Astrocyte (in vitro differentiated cells and primary cell): ENCODE results near the gene C19orf44. TPM values are rescaled to one million over a fixed set of nuclear protein-coding genes. Genes with fewer than 3 reads are reported as not detected.
A peak's percentile ranks its signal among the peaks of the same experiment; 100 is the strongest.
"Not testable (repeated sequence)": the region's sequence is repeated elsewhere in the genome, so short reads cannot be mapped to it uniquely, and the experiment has no call there.

Experiments used
- DNase-seq: peaks from one replicate; pipeline ENCODE4 v3.0.0-alpha.2; 2010; ENCODE audit warnings: low read depth
- FAIRE-seq: peaks from 2 replicates; lab custom pipeline; 2011; peaks lifted over from hg19 to GRCh38; lab: Jason Lieb, UNC
- H2AFZ ChIP-seq: 2 replicates; pipeline ENCODE4 v1.6.0; 2012; ENCODE audit warnings: low read depth, low read length, inconsistent platforms
- H3K27ac ChIP-seq: 2 replicates; pipeline ENCODE4 v1.5.1; 2011; ENCODE audit warnings: low read depth, low read length, inconsistent platforms
- H3K27me3 ChIP-seq: 2 replicates; pipeline ENCODE4 v1.6.0; 2011; ENCODE audit warnings: low read length, inconsistent platforms; ENCODE audit not compliant: insufficient read depth
- H3K36me3 ChIP-seq: 2 replicates; pipeline ENCODE4 v1.5.1; 2011; ENCODE audit warnings: low read length, inconsistent platforms; ENCODE audit not compliant: insufficient read depth
- H3K4me1 ChIP-seq: 2 replicates; pipeline ENCODE4 v1.5.1; 2011; ENCODE audit warnings: low read length, inconsistent platforms; ENCODE audit not compliant: insufficient read depth
- H3K4me2 ChIP-seq: 2 replicates; pipeline ENCODE4 v1.6.0; 2012; ENCODE audit warnings: low read length, inconsistent platforms
- H3K4me3 ChIP-seq: 2 replicates; pipeline ENCODE4 v1.5.1; 2011; ENCODE audit warnings: low read depth, mild to moderate bottlenecking, low read length, inconsistent platforms; ENCODE audit not compliant: insufficient read depth
- H3K79me2 ChIP-seq: 2 replicates; pipeline ENCODE4 v1.6.0; 2012; ENCODE audit warnings: mild to moderate bottlenecking, low read length, inconsistent platforms; ENCODE audit not compliant: insufficient read depth
- H3K9ac ChIP-seq: 2 replicates; pipeline ENCODE4 v1.6.0; 2012; ENCODE audit warnings: mild to moderate bottlenecking, low read length, inconsistent platforms
- H3K9me3 ChIP-seq: 2 replicates; pipeline ENCODE4 v1.5.1; 2012; ENCODE audit warnings: low read depth, mild to moderate bottlenecking, low read length, inconsistent platforms; ENCODE audit not compliant: insufficient read depth
- H4K20me1 ChIP-seq: 2 replicates; pipeline ENCODE4 v1.6.0; 2012; ENCODE audit warnings: low read length, inconsistent platforms; ENCODE audit not compliant: insufficient read depth
- H3K27ac Mint-ChIP-seq: one replicate; pipeline ENCODE4 v1.8.0; 2021; ENCODE audit warnings: mild to moderate bottlenecking, mixed read lengths; ENCODE audit not compliant: unreplicated experiment
- H3K27me3 Mint-ChIP-seq: one replicate; pipeline ENCODE4 v1.8.0; 2021; ENCODE audit warnings: low read depth, mixed read lengths; ENCODE audit not compliant: unreplicated experiment
- H3K36me3 Mint-ChIP-seq: one replicate; pipeline ENCODE4 v1.8.0; 2021; ENCODE audit warnings: low read depth, mixed read lengths; ENCODE audit not compliant: unreplicated experiment
- H3K4me1 Mint-ChIP-seq: one replicate; pipeline ENCODE4 v1.8.0; 2021; ENCODE audit warnings: low read depth, mixed read lengths; ENCODE audit not compliant: unreplicated experiment
- H3K4me3 Mint-ChIP-seq: one replicate; pipeline ENCODE4 v1.8.0; 2021; ENCODE audit warnings: mild to moderate bottlenecking, moderate library complexity, mixed read lengths; ENCODE audit not compliant: unreplicated experiment
- H3K9me3 Mint-ChIP-seq: one replicate; pipeline ENCODE4 v1.8.0; 2021; ENCODE audit warnings: mild to moderate bottlenecking, mixed read lengths; ENCODE audit not compliant: unreplicated experiment
- EZH2 ChIP-seq: IDR thresholded peaks from 2 replicates; pipeline ENCODE4 v1.6.1; 2012; ENCODE audit warnings: mild to moderate bottlenecking, low read length, inconsistent platforms; ENCODE audit not compliant: insufficient read depth
- total RNA-seq: library from RNA; stranded (reverse); gene quantifications from 2 replicates; pipeline ENCODE4 v1.2.1, GENCODE V29; 2021
- TF ChIP-seq, protein P1 (sequence below): IDR thresholded peaks from 2 replicates; pipeline ENCODE4 v1.5.1; 2011; ENCODE audit warnings: low read depth, mild to moderate bottlenecking, inconsistent platforms, low read length, moderate library complexity; ENCODE audit not compliant: insufficient read depth

Gene C19orf44
- total RNA-seq, 1 donor from 2014 or later: 5.0 TPM

DNA sequence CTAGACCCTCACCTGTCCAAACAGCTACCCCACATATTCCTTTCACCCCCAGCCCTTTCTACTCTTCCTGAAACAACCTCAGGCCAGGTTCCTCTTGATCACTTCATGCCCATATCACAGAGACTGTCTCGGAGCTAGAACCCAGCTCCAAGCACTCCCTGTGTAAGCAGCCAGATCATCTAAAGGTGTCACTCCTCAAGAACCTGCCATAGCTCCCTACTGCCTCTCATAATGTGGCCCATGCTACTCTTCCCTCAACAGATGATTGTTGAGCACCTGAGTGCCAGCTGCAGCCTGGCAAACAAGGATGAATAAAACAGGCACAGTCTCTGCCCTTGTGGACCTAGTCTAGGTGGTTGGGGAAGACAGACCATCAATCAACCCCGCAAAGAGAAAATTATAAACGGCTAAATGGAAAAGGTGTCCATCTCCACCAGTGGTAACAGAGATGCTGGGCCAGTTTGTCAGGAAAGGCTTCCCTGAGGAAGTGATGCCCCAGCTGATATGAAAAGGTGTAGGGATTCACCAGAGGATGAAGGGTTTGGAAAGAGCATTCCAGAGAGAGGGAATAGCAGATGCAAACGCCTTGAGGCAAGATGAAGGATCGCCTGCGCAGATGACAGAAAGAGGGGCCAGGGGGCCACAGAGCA lies 32.7 kb upstream of the C19orf44 start:
- Histone ChIP-seq H3K4me3 (no peak overlapping the region), H3K9me3 (no peaks in the 10 kb centered on the region), H3K4me1 (peaks cover 15% of the 10 kb centered on the region), H3K27ac (no peak overlapping the region), H3K36me3 (no peaks in the 10 kb centered on the region), H2AFZ (no peak overlapping the region), H3K79me2 (peaks cover 96% of the 10 kb centered on the region), H4K20me1 (peaks cover 96% of the 10 kb centered on the region), H3K27me3 (no peaks in the 10 kb centered on the region), H3K4me2 (peak overlapping the region; percentile 1), H3K9ac (peak overlapping the region; percentile 14)
- TF ChIP-seq EZH2: no peak
- peak overlapping the region; percentile 84 for H3K27ac Mint-ChIP-seq
- H3K4me3 Mint-ChIP-seq: peak overlapping the region; percentile 6
- FAIRE-seq (no peak), DNase-seq (no peak)
- peaks cover 22% of the 10 kb centered on the region for H3K4me1 Mint-ChIP-seq
- H3K27me3 Mint-ChIP-seq: no peaks in the 10 kb centered on the region
- peaks cover 6% of the 10 kb centered on the region for H3K36me3 Mint-ChIP-seq
- H3K9me3 Mint-ChIP-seq: no peaks in the 10 kb centered on the region

GRCh38 chr19:16463991-16464575 lies 32.1 kb upstream of the C19orf44 start:
- H3K4me3 Mint-ChIP-seq: peak overlapping the region; percentile 6
- Histone ChIP-seq H3K36me3 (no peaks in the 10 kb centered on the region), H3K4me3 (no peak overlapping the region), H4K20me1 (peaks cover 96% of the 10 kb centered on the region), H3K79me2 (peaks cover 96% of the 10 kb centered on the region), H3K9me3 (no peaks in the 10 kb centered on the region), H2AFZ (no peak overlapping the region), H3K27ac (no peak overlapping the region), H3K4me1 (peaks cover 12% of the 10 kb centered on the region), H3K4me2 (peak overlapping the region; percentile 1), H3K27me3 (no peaks in the 10 kb centered on the region), H3K9ac (no peak overlapping the region)
- FAIRE-seq (no peak), DNase-seq (peak; percentile 56)
- H3K36me3 Mint-ChIP-seq: peaks cover 9% of the 10 kb centered on the region
- H3K27ac Mint-ChIP-seq: peak overlapping the region; percentile 84
- no peaks in the 10 kb centered on the region for H3K9me3 Mint-ChIP-seq
- peaks cover 20% of the 10 kb centered on the region for H3K4me1 Mint-ChIP-seq
- no peak for TF ChIP-seq EZH2
- TF ChIP-seq, protein P1, sequence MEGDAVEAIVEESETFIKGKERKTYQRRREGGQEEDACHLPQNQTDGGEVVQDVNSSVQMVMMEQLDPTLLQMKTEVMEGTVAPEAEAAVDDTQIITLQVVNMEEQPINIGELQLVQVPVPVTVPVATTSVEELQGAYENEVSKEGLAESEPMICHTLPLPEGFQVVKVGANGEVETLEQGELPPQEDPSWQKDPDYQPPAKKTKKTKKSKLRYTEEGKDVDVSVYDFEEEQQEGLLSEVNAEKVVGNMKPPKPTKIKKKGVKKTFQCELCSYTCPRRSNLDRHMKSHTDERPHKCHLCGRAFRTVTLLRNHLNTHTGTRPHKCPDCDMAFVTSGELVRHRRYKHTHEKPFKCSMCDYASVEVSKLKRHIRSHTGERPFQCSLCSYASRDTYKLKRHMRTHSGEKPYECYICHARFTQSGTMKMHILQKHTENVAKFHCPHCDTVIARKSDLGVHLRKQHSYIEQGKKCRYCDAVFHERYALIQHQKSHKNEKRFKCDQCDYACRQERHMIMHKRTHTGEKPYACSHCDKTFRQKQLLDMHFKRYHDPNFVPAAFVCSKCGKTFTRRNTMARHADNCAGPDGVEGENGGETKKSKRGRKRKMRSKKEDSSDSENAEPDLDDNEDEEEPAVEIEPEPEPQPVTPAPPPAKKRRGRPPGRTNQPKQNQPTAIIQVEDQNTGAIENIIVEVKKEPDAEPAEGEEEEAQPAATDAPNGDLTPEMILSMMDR: no peak
- no peaks in the 10 kb centered on the region for H3K27me3 Mint-ChIP-seq

- H3K9me3 Mint-ChIP-seq: no peaks in the 10 kb centered on the region
- H3K36me3 ChIP-seq: no peaks in the 10 kb centered on the region
- H4K20me1 ChIP-seq: peaks cover 96% of the 10 kb centered on the region
- peaks cover 96% of the 10 kb centered on the region for H3K79me2 ChIP-seq
- H3K36me3 Mint-ChIP-seq: peaks cover 10% of the 10 kb centered on the region
- H3K27ac Mint-ChIP-seq: no peak overlapping the region
- FAIRE-seq (no peak), DNase-seq (no peak)
- no peak overlapping the region for H3K4me3 ChIP-seq
- no peak overlapping the region for H3K4me2 ChIP-seq
- H3K27me3 Mint-ChIP-seq: no peaks in the 10 kb centered on the region
- H3K9me3 ChIP-seq: no peaks in the 10 kb centered on the region
- no peak overlapping the region for H3K4me3 Mint-ChIP-seq
- TF ChIP-seq, protein P1: no peak
- H3K27ac ChIP-seq: no peak overlapping the region
- H3K9ac ChIP-seq: no peak overlapping the region
- no peaks in the 10 kb centered on the region for H3K27me3 ChIP-seq
- H3K4me1 Mint-ChIP-seq: peaks cover 23% of the 10 kb centered on the region
- H2AFZ ChIP-seq: no peak overlapping the region
- H3K4me1 ChIP-seq: peaks cover 12% of the 10 kb centered on the region
These were observed 31.0 kb upstream of the C19orf44 start for GRCh38 chr19:16465239-16465638.

GRCh38 chr19:16466802-16467427 lies 29.3 kb upstream of the C19orf44 start:
- H3K9me3 Mint-ChIP-seq, H3K27ac Mint-ChIP-seq: not testable (repeated sequence)

More at GRCh38 chr19:16466802-16467427, 29.3 kb upstream of the C19orf44 start:
- not testable (repeated sequence) for H3K27me3 Mint-ChIP-seq, H3K27me3 ChIP-seq, H3K4me3 Mint-ChIP-seq, H3K9ac ChIP-seq, H3K27ac ChIP-seq, H3K36me3 ChIP-seq, H3K36me3 Mint-ChIP-seq, H3K4me2 ChIP-seq, DNase-seq, H3K9me3 ChIP-seq, H2AFZ ChIP-seq, FAIRE-seq, H3K4me3 ChIP-seq
- peaks cover 27% of the 10 kb centered on the region for H3K4me1 Mint-ChIP-seq
- Histone ChIP-seq H3K4me1 (peaks cover 21% of the 10 kb centered on the region), H4K20me1 (peaks cover 93% of the 10 kb centered on the region), H3K79me2 (peaks cover 94% of the 10 kb centered on the region)
